ENCODE measurements around the gene LAMTOR2.

DNA sequence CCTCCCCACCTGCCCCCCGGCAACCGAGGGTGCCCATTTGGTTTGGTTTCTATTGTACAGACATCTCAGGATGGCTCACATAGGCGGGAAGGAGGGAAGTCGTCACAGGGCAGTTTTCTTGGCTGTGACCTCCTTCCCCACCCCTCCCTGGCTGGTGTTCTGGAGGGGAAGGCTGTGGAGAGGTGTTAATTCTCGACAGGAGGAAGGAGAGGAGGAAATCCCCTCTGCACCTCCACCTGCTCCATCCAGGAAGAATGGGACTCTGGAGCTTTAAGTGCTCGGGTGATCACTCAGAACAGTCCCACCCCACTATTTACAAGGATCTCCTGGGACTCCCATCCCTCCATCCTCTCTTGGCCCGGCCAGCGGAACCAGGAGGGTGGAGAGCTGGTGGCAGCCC, 20.1 kb downstream of the LAMTOR2 start:
- TF ChIP-seq, protein P1, sequence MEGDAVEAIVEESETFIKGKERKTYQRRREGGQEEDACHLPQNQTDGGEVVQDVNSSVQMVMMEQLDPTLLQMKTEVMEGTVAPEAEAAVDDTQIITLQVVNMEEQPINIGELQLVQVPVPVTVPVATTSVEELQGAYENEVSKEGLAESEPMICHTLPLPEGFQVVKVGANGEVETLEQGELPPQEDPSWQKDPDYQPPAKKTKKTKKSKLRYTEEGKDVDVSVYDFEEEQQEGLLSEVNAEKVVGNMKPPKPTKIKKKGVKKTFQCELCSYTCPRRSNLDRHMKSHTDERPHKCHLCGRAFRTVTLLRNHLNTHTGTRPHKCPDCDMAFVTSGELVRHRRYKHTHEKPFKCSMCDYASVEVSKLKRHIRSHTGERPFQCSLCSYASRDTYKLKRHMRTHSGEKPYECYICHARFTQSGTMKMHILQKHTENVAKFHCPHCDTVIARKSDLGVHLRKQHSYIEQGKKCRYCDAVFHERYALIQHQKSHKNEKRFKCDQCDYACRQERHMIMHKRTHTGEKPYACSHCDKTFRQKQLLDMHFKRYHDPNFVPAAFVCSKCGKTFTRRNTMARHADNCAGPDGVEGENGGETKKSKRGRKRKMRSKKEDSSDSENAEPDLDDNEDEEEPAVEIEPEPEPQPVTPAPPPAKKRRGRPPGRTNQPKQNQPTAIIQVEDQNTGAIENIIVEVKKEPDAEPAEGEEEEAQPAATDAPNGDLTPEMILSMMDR (IDR thresholded peaks at IDR 0.05; ENCODE audit: poor library complexity, severe bottlenecking), result no peak
- TF ChIP-seq EZH2 (IDR thresholded peaks at IDR 0.05; ENCODE audit: borderline replicate concordance, insufficient read depth, low read length, poor library complexity, severe bottlenecking), result no peak
- TF ChIP-seq POLR2AphosphoS5 (IDR thresholded peaks at IDR 0.05), result no peak
- TF ChIP-seq EP300 (conservative IDR thresholded peaks at IDR 0.05; ENCODE audit: poor library complexity, severe bottlenecking), result no peak
- no peak for TF ChIP-seq RAD21 (conservative IDR thresholded peaks at IDR 0.05)
- no peak for TF ChIP-seq REST (IDR thresholded peaks at IDR 0.05; ENCODE audit: borderline replicate concordance)
- no peak for TF ChIP-seq SMC3 (conservative IDR thresholded peaks at IDR 0.05; ENCODE audit: poor library complexity)
- TF ChIP-seq TAF1 (IDR thresholded peaks at IDR 0.05; ENCODE audit: low read depth), result no peak
